Measurements from ENCODE around the gene STX18.

- TF ChIP-seq POLR2AphosphoS5 (IDR thresholded peaks at IDR 0.05; ENCODE audit: borderline replicate concordance, low read depth, low read length) (no peak), EZH2 (IDR thresholded peaks at IDR 0.05) (no peak), FOXP2 (optimal IDR thresholded peaks at IDR 0.05; ENCODE audit: control extremely low read depth, extremely low read length, insufficient read depth) (no peak)
These were observed 154.1 kb downstream of the STX18 start for GRCh38 chr4:4387531-4388310.
